Kidney (tissue), 14 donors: ENCODE data around the gene SEMA5A. TPM values are rescaled to one million over a fixed set of nuclear protein-coding genes. Genes with fewer than 3 reads are reported as not detected.

Experiments
- DNase-seq, 5 donors: peaks; one replicate each; pipeline ENCODE4 v3.0.0-alpha.2; 2013 to 2020
- FAIRE-seq: peaks from 2 replicates; lab custom pipeline; 2012; peaks lifted over from hg19 to GRCh38; lab: Jason Lieb, UNC
- H3K27ac ChIP-seq, 2 donors: one replicate each; pipeline ENCODE4 v1.7.0; 2013; ENCODE audit warnings: low read depth in 2 of 2, low read length in 2 of 2, inconsistent platforms in 1 of 2
- H3K27me3 ChIP-seq: one replicate; pipeline ENCODE4 v1.7.1; 2013; ENCODE audit warnings: low read length, inconsistent platforms; ENCODE audit not compliant: control insufficient read depth, insufficient read depth
- H3K36me3 ChIP-seq, 3 donors: one replicate each; pipeline versions ENCODE4 v1.7.0 to v1.7.1; 2013; ENCODE audit warnings: low read length in 3 of 3, control low read depth in 1 of 3, inconsistent platforms in 1 of 3; ENCODE audit not compliant: insufficient read depth in 3 of 3, control insufficient read depth in 2 of 3
- H3K4me1 ChIP-seq, 3 donors: one replicate each; pipeline versions ENCODE4 v1.7.0 to v1.7.1; 2013; ENCODE audit warnings: low read length in 3 of 3, inconsistent platforms in 1 of 3, low read depth in 1 of 3; ENCODE audit not compliant: control insufficient read depth in 2 of 3, insufficient read depth in 2 of 3
- H3K4me3 ChIP-seq, 3 donors: one replicate each; pipeline versions ENCODE4 v1.7.0 to v1.8.1; 2013; ENCODE audit warnings: low read length in 3 of 3, control low read depth in 1 of 3, inconsistent platforms in 1 of 3
- H3K9ac ChIP-seq, 3 donors: one replicate each; pipeline versions ENCODE4 v1.7.0 to v1.7.1; 2013; ENCODE audit warnings: low read length in 3 of 3, control low read depth in 1 of 3, inconsistent platforms in 1 of 3
- H3K9me3 ChIP-seq, 3 donors: one replicate each; pipeline versions ENCODE4 v1.7.0 to v1.7.1; 2013; ENCODE audit warnings: low read length in 3 of 3, control low read depth in 1 of 3, inconsistent platforms in 1 of 3; ENCODE audit not compliant: control insufficient read depth in 2 of 3, insufficient read depth in 1 of 3
- intact Hi-C: fragments of 100-400 bp; cut with DNase I; formaldehyde crosslinking; loops from one replicate; pipeline ENCODE4 v1.11.1; 2022
- polyA plus RNA-seq: library from polyadenylated mRNA; stranded (reverse); fragments of 350-450 nt; fragmentation: Illumina TruSeq; extraction: RNeasy Lipid Tissue Mini Kit (QIAGEN cat#74804); gene quantifications from one replicate; pipeline ENCODE4 v1.2.3, GENCODE V29; 2014; ENCODE audit warnings: low read depth, low replicate concordance; ENCODE audit not compliant: insufficient read depth
- total RNA-seq: library from RNA; stranded (reverse); fragmentation: NEBNext Ultra II Directional; extraction: Animal tissue kit (Norgen Biotek cat#: 25700); gene quantifications from one replicate; pipeline ENCODE4 v1.2.1, GENCODE V29; 2021
- TF ChIP-seq, protein P1 (sequence below): IDR thresholded peaks from 3 replicates; pipeline ENCODE4 v1.5.1; 2012; ENCODE audit warnings: mild to moderate bottlenecking, moderate library complexity, borderline replicate concordance; ENCODE audit not compliant: insufficient read depth; ENCODE audit errors: extremely low read depth
- donor health status: control.
- donor health status: control.
- donor health status: control.
- donor health status: control.
- donor health status: control.
- donor health status: DM: yes; HTN: yes; CAD: no.
- donor health status: Normal renal cell carcinoma (clear cell type).

Gene SEMA5A
- total and polyA plus RNA-seq, 2 donors from 2014 or later: 7.9 to 23.3 TPM

DNA sequence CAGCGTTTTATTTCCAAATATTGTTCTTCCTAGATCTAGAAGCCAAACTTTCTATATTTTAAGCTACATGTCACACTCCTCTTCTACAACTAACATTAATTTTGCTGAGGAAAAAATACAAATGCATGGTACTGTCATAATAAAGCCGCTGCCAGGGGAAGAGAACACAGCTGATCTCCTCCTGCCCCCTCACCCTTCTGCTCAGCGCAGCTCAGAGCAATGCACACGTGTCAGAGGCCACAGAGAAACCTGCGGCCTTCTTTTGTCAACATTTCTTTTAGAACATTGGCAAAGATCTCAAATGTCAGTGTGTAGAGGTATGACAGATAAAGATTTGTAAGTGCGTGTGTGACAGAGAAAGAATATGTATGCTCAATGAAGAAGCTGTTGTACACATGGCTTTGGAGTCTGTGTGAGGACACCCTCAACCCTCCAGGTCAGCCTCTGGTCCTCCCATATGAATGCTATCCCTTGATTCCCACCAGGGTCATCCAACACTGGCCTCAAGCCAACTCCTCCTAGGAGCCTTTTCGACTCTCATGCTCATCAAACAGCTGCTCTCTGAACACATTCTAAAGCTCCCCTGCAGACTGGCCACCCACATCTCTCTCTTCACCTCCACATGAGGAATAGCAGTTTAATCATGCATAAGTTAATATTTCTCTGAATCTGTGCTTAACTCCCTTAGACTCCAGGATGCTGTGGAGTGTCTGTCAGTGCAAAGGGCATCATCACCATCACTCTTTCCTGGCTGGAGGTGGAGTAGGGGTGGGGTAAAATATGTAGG lies 43.4 kb upstream of the SEMA5A start:
- TF ChIP-seq, protein P1, sequence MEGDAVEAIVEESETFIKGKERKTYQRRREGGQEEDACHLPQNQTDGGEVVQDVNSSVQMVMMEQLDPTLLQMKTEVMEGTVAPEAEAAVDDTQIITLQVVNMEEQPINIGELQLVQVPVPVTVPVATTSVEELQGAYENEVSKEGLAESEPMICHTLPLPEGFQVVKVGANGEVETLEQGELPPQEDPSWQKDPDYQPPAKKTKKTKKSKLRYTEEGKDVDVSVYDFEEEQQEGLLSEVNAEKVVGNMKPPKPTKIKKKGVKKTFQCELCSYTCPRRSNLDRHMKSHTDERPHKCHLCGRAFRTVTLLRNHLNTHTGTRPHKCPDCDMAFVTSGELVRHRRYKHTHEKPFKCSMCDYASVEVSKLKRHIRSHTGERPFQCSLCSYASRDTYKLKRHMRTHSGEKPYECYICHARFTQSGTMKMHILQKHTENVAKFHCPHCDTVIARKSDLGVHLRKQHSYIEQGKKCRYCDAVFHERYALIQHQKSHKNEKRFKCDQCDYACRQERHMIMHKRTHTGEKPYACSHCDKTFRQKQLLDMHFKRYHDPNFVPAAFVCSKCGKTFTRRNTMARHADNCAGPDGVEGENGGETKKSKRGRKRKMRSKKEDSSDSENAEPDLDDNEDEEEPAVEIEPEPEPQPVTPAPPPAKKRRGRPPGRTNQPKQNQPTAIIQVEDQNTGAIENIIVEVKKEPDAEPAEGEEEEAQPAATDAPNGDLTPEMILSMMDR: no peak
- H3K4me1 ChIP-seq: no peaks in the 10 kb centered on the region
- no peak overlapping the region for H3K27ac ChIP-seq
- no peak overlapping the region for H3K4me3 ChIP-seq
- no peak for DNase-seq
- no peaks in the 10 kb centered on the region for H3K36me3 ChIP-seq
- no peaks in the 10 kb centered on the region for H3K27me3 ChIP-seq
- H3K9me3 ChIP-seq: no peaks in the 10 kb centered on the region
- intact Hi-C loops: no loop called here
- H3K9ac ChIP-seq: no peak overlapping the region
- no peak for FAIRE-seq

DNA sequence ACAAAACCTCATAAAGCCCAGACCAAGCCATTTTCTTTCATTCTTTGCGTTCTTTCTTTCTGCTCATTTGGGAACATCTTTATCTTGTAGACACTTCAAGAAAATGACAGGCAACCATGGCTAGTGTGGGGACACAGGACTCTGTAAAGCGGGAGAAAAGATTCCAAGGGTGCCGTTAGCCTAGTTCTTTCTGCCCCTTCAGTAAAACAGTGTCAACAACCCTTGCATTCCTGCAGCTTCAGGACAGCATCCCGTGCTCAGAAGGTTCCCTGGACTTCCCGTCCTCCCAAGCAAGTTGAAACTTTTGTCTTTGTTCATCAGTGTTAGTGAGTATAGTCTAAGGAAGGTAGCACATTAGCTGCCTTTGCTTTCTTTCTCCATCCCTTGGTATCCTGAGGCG lies 42.4 kb upstream of the SEMA5A start:
- no peaks in the 10 kb centered on the region for H3K4me1 ChIP-seq
- FAIRE-seq (no peak), DNase-seq (no peak)
- intact Hi-C loops: no loop called here
- H3K9ac ChIP-seq: no peak overlapping the region
- H3K36me3 ChIP-seq: no peaks in the 10 kb centered on the region
- no peak overlapping the region for H3K27ac ChIP-seq
- no peaks in the 10 kb centered on the region for H3K27me3 ChIP-seq
- H3K4me3 ChIP-seq: no peak overlapping the region
- TF ChIP-seq, protein P1: no peak
- H3K9me3 ChIP-seq: no peaks in the 10 kb centered on the region

DNA sequence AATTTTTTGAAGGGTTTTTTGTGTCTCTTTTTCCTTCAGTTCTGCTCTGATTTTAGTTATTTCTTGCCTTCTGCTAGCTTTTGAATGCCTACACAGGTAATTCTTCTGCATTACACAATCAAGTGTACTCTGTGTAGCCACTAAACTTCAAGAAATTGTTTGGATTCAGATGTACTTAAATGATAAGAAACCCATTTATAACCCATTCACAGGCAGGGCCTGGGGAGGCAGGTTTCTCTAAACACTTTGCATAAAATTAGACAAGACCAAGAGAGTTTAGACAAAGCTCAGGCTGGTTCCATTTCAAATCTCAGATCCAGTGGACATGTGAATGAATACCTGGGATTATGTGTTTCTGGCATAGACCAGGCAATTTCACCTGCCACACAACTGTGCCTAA lies 41.3 kb upstream of the SEMA5A start:
- FAIRE-seq (no peak), DNase-seq (no peak)
- Histone ChIP-seq H3K36me3 (no peaks in the 10 kb centered on the region), H3K9ac (no peak overlapping the region), H3K9me3 (no peaks in the 10 kb centered on the region), H3K27ac (no peak overlapping the region), H3K27me3 (no peaks in the 10 kb centered on the region), H3K4me3 (no peak overlapping the region), H3K4me1 (no peaks in the 10 kb centered on the region)
- intact Hi-C loops: no loop called here
- TF ChIP-seq, protein P1: no peak
